ENCODE measurements around the gene MOCS2.

MOCS2 gene

DNA sequence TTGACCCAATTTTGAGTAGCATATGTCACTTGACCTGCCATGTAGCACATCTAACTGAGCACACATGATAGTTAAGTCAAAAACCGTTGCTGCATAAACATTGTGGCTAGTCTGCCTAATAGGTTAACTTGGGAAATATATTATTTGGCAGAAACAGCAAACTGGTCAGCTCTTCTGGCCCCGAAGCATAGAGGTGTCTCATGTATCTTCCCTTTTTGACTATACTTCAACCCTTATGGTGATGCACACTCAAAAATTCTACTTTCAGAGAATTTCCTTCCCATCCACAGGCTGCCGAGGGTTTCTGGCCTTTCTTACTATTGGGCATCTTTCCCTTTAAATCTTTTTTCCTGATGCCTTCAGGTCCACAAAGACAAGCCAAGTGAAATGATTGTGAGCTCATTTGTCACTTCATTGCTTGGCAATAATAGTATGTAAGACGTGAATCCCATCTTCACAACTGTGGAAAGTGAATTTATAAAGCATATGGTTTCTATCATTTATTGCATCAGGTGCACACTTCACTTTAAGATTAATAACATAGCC, 41.2 kb downstream of the MOCS2 start:
- no peaks in the 10 kb centered on the region for H3K27me3 ChIP-seq (ENCODE audit: control insufficient read depth, insufficient read depth, low read length)
- no peaks in the 10 kb centered on the region for H3K36me3 ChIP-seq (ENCODE audit: control insufficient read depth, insufficient read depth, low read length)
- no peaks in the 10 kb centered on the region for H3K9me3 ChIP-seq (ENCODE audit: control insufficient read depth, low read length)
- H3K4me1 ChIP-seq (ENCODE audit: control insufficient read depth, insufficient read depth, low read length), result no peaks in the 10 kb centered on the region
- no peak overlapping the region for H3K9ac ChIP-seq (ENCODE audit: low read length)
- no peak overlapping the region for H3K4me3 ChIP-seq (ENCODE audit: low read length)

DNA sequence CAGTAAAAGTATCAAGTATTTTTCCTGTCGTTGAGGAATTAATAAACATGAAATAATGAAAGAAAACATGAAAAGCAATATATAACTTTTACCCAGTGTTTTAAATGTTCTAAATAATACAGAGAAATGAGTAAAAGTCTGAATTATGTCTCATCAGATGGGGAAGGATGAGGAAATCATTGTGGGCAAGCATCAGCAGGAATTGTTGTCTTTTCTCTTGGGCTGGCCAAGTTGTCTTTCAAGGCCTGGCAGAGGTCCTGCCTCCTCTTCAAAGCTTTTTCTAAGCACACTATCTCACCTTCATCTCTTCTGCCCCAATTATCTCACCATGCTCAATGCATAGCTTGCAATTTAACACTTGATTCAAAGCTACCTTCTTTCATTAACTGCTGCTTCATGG, 41.9 kb downstream of the MOCS2 start:
- no peaks in the 10 kb centered on the region for H3K9me3 ChIP-seq (ENCODE audit: control insufficient read depth, low read length)
- no peaks in the 10 kb centered on the region for H3K36me3 ChIP-seq (ENCODE audit: control insufficient read depth, insufficient read depth, low read length)
- H3K9ac ChIP-seq (ENCODE audit: low read length), result no peak overlapping the region
- H3K27me3 ChIP-seq (ENCODE audit: control insufficient read depth, insufficient read depth, low read length), result no peaks in the 10 kb centered on the region
- no peaks in the 10 kb centered on the region for H3K4me1 ChIP-seq (ENCODE audit: control insufficient read depth, insufficient read depth, low read length)
- no peak overlapping the region for H3K4me3 ChIP-seq (ENCODE audit: low read length)

DNA sequence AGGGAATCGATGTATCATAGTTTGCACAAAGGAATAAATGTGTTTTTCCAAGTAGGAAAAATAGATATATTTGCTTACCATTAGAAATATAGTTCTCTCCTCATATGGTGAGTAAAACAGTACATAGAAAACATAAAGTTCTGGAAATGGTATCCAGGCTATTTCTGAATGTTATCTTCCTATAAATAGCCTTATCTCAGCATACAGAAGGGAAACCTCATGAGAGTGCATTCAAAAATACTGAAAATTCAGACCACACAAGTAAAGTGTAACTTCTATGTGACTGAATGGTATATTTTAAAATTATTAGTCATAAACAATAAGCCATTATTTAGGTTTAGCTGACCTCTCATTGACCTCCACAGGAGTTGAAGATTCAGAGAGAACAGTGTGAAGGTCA, 43.5 kb downstream of the MOCS2 start:
- Histone ChIP-seq H3K9me3 (ENCODE audit: control insufficient read depth, low read length) (no peaks in the 10 kb centered on the region), H3K4me3 (ENCODE audit: low read length) (no peak overlapping the region), H3K9ac (ENCODE audit: low read length) (no peak overlapping the region), H3K36me3 (ENCODE audit: control insufficient read depth, insufficient read depth, low read length) (no peaks in the 10 kb centered on the region), H3K27me3 (ENCODE audit: control insufficient read depth, insufficient read depth, low read length) (no peaks in the 10 kb centered on the region), H3K4me1 (ENCODE audit: control insufficient read depth, insufficient read depth, low read length) (no peaks in the 10 kb centered on the region)

DNA sequence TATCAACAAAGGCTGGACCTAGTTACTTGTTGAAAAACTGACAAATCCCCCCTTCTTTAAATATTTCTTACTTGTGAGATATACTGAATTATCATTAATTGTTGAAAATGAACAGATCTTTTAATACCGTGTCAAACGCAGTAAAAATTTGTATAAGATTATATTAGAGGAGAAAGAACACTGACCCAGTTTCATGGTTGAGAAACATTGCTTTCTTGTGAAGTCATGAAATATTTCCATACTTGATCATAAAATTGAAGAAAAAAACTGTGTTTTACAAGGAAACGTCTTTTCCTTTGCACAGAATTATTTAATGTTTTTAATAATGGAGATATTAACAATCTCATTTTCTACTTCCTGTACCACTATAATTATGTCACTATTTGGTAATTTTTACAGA, 45.8 kb downstream of the MOCS2 start:
- Histone ChIP-seq H3K9ac (ENCODE audit: low read length) (no peak overlapping the region), H3K27me3 (ENCODE audit: control insufficient read depth, insufficient read depth, low read length) (no peaks in the 10 kb centered on the region), H3K36me3 (ENCODE audit: control insufficient read depth, insufficient read depth, low read length) (no peaks in the 10 kb centered on the region), H3K4me1 (ENCODE audit: control insufficient read depth, insufficient read depth, low read length) (no peaks in the 10 kb centered on the region), H3K4me3 (ENCODE audit: low read length) (no peak overlapping the region), H3K9me3 (ENCODE audit: control insufficient read depth, low read length) (no peaks in the 10 kb centered on the region)

DNA sequence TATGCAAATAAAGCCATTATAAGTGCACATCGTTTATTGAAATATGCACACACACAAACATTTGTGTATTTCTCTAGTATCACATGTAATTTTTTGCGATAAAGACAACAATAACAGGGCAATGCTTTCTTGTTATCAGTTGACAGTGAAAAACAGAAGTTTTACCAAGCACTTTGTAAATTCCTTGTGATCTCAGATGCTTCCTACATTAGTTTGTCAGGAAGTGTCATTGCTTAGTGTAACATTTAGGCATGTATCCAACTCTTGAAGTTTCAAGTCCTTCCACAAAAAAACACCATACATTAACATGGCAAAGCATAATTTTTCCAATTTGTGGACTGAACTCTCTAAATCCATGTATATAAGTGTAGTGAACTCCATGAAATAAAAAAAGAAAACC, 46.4 kb downstream of the MOCS2 start:
- H3K9ac ChIP-seq (ENCODE audit: low read length), result no peak overlapping the region
- H3K9me3 ChIP-seq (ENCODE audit: control insufficient read depth, low read length), result no peaks in the 10 kb centered on the region
- no peaks in the 10 kb centered on the region for H3K4me1 ChIP-seq (ENCODE audit: control insufficient read depth, insufficient read depth, low read length)

DNA sequence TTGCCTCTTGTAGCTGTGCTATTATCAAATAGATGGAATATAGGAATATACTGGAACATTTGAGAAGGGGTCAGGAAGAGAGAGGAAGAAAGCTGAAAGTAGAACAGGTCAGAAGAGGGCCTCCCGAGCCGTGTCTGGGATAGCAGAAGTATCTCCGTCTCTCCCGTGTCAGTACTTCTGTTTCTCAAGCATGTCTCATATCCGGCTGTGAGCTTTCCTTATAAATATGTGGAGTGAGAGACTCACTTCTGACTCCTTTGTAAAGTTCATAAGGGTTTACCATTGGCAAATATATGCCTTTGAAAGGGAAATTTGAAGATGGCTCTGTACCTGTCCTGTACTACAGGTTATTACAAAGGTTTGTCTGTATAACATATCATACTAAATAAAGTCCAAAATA, 50.3 kb downstream of the MOCS2 start:
- Histone ChIP-seq H3K9ac (ENCODE audit: low read length) (no peak overlapping the region), H3K36me3 (ENCODE audit: control insufficient read depth, insufficient read depth, low read length) (no peaks in the 10 kb centered on the region), H3K4me3 (ENCODE audit: low read length) (no peak overlapping the region), H3K9me3 (ENCODE audit: control insufficient read depth, low read length) (no peaks in the 10 kb centered on the region), H3K27me3 (ENCODE audit: control insufficient read depth, insufficient read depth, low read length) (no peaks in the 10 kb centered on the region), H3K4me1 (ENCODE audit: control insufficient read depth, insufficient read depth, low read length) (no peaks in the 10 kb centered on the region)

More for the DNA sequence above, 46.4 kb downstream of the MOCS2 start:
- Histone ChIP-seq H3K27me3 (ENCODE audit: control insufficient read depth, insufficient read depth, low read length) (no peaks in the 10 kb centered on the region), H3K36me3 (ENCODE audit: control insufficient read depth, insufficient read depth, low read length) (no peaks in the 10 kb centered on the region), H3K4me3 (ENCODE audit: low read length) (no peak overlapping the region)

DNA sequence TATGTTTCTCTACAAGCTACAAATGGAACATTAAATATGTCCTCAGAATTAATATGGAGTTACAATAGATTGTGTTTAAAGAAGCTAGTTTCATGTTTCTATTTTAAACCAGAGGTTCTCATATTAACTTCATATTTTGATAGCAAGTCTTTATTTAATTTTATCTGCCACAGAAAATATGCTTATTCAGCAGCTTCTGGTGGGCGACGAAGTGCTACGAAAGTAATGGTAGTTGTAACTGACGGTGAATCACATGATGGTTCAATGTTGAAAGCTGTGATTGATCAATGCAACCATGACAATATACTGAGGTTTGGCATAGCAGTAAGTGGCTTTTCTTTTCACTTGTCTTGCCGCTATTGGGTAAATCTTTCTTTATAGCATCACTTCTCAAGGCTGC, 54.2 kb downstream of the MOCS2 start:
- Histone ChIP-seq H3K9me3 (ENCODE audit: control insufficient read depth, low read length) (no peaks in the 10 kb centered on the region), H3K4me1 (ENCODE audit: control insufficient read depth, insufficient read depth, low read length) (no peaks in the 10 kb centered on the region), H3K27me3 (ENCODE audit: control insufficient read depth, insufficient read depth, low read length) (no peaks in the 10 kb centered on the region), H3K36me3 (ENCODE audit: control insufficient read depth, insufficient read depth, low read length) (no peaks in the 10 kb centered on the region), H3K9ac (ENCODE audit: low read length) (no peak overlapping the region), H3K4me3 (ENCODE audit: low read length) (no peak overlapping the region)

DNA sequence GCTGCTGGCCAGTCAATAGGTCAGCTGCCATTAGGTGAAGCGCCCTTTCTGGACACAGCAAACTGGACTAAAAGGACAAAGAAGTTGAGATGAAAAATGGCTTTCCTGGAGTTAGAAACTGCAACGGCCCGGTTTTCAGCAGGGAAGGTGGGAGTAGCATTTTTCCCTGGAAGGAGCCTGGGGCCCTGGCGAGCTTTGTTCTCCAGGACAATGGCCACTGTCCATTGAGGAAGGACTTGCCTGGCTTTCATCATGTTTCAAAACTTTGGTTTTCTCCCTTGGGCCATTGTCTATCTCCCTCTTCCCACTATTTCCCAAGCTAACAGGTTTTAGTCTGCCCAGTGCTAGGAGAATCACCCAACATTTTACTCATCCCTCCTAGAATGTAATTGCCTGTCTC, 56.2 kb downstream of the MOCS2 start:
- Histone ChIP-seq H3K9ac (ENCODE audit: low read length) (no peak overlapping the region), H3K36me3 (ENCODE audit: control insufficient read depth, insufficient read depth, low read length) (no peaks in the 10 kb centered on the region), H3K4me3 (ENCODE audit: low read length) (no peak overlapping the region), H3K27me3 (ENCODE audit: control insufficient read depth, insufficient read depth, low read length) (no peaks in the 10 kb centered on the region), H3K4me1 (ENCODE audit: control insufficient read depth, insufficient read depth, low read length) (no peaks in the 10 kb centered on the region), H3K9me3 (ENCODE audit: control insufficient read depth, low read length) (no peaks in the 10 kb centered on the region)

DNA sequence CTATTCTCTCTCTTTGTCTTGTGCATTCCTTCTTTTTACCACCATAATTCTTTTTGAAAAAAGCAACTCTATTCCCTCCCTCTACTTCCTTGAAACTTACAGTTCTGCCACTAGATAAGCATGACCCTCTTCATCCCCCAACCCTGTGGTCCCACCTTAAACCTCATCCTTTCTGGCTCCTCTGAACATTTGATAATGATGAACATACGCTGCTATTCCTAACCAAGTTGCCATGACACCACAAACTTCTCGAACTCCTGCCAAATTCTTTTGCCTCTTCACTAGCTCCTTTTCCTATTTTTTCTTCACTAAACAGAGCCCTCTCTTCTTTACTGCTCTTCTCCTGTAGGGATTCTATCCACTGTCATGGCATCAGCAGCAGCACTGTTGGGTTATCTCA, 57.1 kb downstream of the MOCS2 start:
- no peak overlapping the region for H3K9ac ChIP-seq (ENCODE audit: low read length)
- no peak overlapping the region for H3K4me3 ChIP-seq (ENCODE audit: low read length)
- no peaks in the 10 kb centered on the region for H3K9me3 ChIP-seq (ENCODE audit: control insufficient read depth, low read length)
- H3K27me3 ChIP-seq (ENCODE audit: control insufficient read depth, insufficient read depth, low read length), result no peaks in the 10 kb centered on the region
- no peaks in the 10 kb centered on the region for H3K36me3 ChIP-seq (ENCODE audit: control insufficient read depth, insufficient read depth, low read length)
- no peaks in the 10 kb centered on the region for H3K4me1 ChIP-seq (ENCODE audit: control insufficient read depth, insufficient read depth, low read length)

DNA sequence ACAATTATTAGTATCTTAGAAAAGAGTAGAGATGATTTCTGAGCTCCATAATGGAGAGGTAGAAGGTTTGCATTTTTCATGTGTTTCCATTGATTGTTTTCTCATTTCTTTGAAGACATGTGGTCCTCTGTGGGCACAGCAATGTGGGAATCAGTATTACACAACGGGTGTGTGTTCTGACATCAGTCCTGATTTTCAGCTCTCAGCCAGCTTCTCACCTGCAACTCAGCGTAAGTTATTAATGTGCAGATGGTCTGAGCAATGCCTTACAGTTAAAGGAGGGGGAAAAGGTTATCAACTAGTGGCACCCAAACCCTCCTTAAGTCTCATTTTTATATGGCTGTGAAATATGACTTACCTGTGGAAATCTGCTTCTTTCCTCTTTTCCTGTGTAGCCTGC, 61.3 kb downstream of the MOCS2 start:
- no peak overlapping the region for H3K9ac ChIP-seq (ENCODE audit: low read length)
- H3K4me3 ChIP-seq (ENCODE audit: low read length), result no peak overlapping the region
- H3K4me1 ChIP-seq (ENCODE audit: control insufficient read depth, insufficient read depth, low read length), result peaks cover 5% of the 10 kb centered on the region
- H3K27me3 ChIP-seq (ENCODE audit: control insufficient read depth, insufficient read depth, low read length), result no peaks in the 10 kb centered on the region
- H3K36me3 ChIP-seq (ENCODE audit: control insufficient read depth, insufficient read depth, low read length), result no peaks in the 10 kb centered on the region
- no peaks in the 10 kb centered on the region for H3K9me3 ChIP-seq (ENCODE audit: control insufficient read depth, low read length)
